Activated naive CD8-positive, alpha-beta T cell treated with anti-CD3 and anti-CD28 coated beads, Interleukin-2, amount 10 ng/mL, durations not matched to agents 7 days and 5 days (primary cell): ENCODE results near the gene SLC7A4. TPM values are rescaled to one million over a fixed set of nuclear protein-coding genes. Genes with fewer than 3 reads are reported as not detected.
"Not testable (repeated sequence)": the region's sequence is repeated elsewhere in the genome, so short reads cannot be mapped to it uniquely, and the experiment has no call there.

Source experiments
- ATAC-seq: fragments of 150-1000 bp; cut with Tn5 transposase; one replicate; pipeline ENCODE4 v1.10.0; 2021; ENCODE audit warnings: low read depth, moderate library complexity
- POLR2A ChIA-PET: fragments of 350-600 bp; sonication (Branson Sonifier 250); formaldehyde crosslinking; loops from one replicate; lab custom pipeline; 2021; ENCODE audit warnings: antibody characterized with exemption; lab: Charles Lee
- DNase-seq: peaks from one replicate; pipeline ENCODE4 v3.0.0; 2021
- H3K27ac Mint-ChIP-seq: one replicate; pipeline ENCODE4 v1.8.0; 2022; ENCODE audit warnings: mild to moderate bottlenecking, mixed read lengths
- H3K27me3 Mint-ChIP-seq: one replicate; pipeline ENCODE4 v1.8.0; 2022; ENCODE audit warnings: mild to moderate bottlenecking, moderate library complexity, mixed read lengths
- H3K36me3 Mint-ChIP-seq: one replicate; pipeline ENCODE4 v1.8.0; 2021; ENCODE audit warnings: mild to moderate bottlenecking, mixed read lengths
- H3K4me1 Mint-ChIP-seq: one replicate; pipeline ENCODE4 v1.8.0; 2021; ENCODE audit warnings: mixed read lengths
- H3K4me3 Mint-ChIP-seq: one replicate; pipeline ENCODE4 v1.8.0; 2022; ENCODE audit warnings: mild to moderate bottlenecking, moderate library complexity, mixed read lengths
- H3K9me3 Mint-ChIP-seq: one replicate; pipeline ENCODE4 v1.8.0; 2021; ENCODE audit warnings: mixed read lengths
- total RNA-seq, 2 experiments: library from RNA; stranded (reverse); gene quantifications; one replicate each; pipeline ENCODE4 v1.2.3, GENCODE V29; 2021

SLC7A4 gene
- total RNA-seq, 2 experiments from 2014 or later, result 0.79 to 1.2 TPM

GRCh38 chr22:21014726-21015465 lies 17.5 kb downstream of the SLC7A4 start, which contains the start of gene P2RX6:
Gene P2RX6, plus strand, starts transcription at chr22:21015165. Its CDS starts 10 bp downstream, at chr22:21015175.
- POLR2A ChIA-PET, result interaction anchor here (0.9 kb wide), 2 partner anchors 9 to 13 kb away, joined by 3 read pairs; partner anchors contain the start of gene THAP7
- peak within 1 kb of the TSS; percentile 66 for H3K27ac Mint-ChIP-seq
- H3K4me3 Mint-ChIP-seq, result peak within 1 kb of the TSS; percentile 83

GRCh38 chr22:21014202-21014725 lies 18.1 kb downstream of the SLC7A4 start:
- peak overlapping the region; percentile 83 for H3K4me3 Mint-ChIP-seq

More at GRCh38 chr22:21014726-21015465, 17.5 kb downstream of the SLC7A4 start, which contains the start of gene P2RX6:
- no peaks in the 10 kb centered on the region for H3K36me3 Mint-ChIP-seq
- H3K4me1 Mint-ChIP-seq, result peaks cover 11% of the 10 kb centered on the region
- H3K27me3 Mint-ChIP-seq, result peaks cover 3% of the 10 kb centered on the region
- DNase-seq (peak; percentile 29), ATAC-seq (no peak)
- no peaks in the 10 kb centered on the region for H3K9me3 Mint-ChIP-seq

GRCh38 chr22:21013657-21014201 lies 18.6 kb downstream of the SLC7A4 start:
- peak overlapping the region; percentile 66 for H3K27ac Mint-ChIP-seq
- H3K4me3 Mint-ChIP-seq, result peak overlapping the region; percentile 83
- peaks cover 3% of the 10 kb centered on the region for H3K27me3 Mint-ChIP-seq
- no peaks in the 10 kb centered on the region for H3K36me3 Mint-ChIP-seq
- POLR2A ChIA-PET, result interaction anchor here (0.9 to 2.3 kb wide), 2 partner anchors 10 to 11 kb away, joined by 3 to 16 read pairs; partner anchors contain the start of gene THAP7
- no peaks in the 10 kb centered on the region for H3K9me3 Mint-ChIP-seq
- ATAC-seq, result no peak
- H3K4me1 Mint-ChIP-seq, result peaks cover 11% of the 10 kb centered on the region
- no peak for DNase-seq

More at GRCh38 chr22:21014202-21014725, 18.1 kb downstream of the SLC7A4 start:
- peak overlapping the region; percentile 66 for H3K27ac Mint-ChIP-seq
- no peaks in the 10 kb centered on the region for H3K9me3 Mint-ChIP-seq
- H3K36me3 Mint-ChIP-seq, result no peaks in the 10 kb centered on the region
- peak; percentile 87 for DNase-seq
- peaks cover 3% of the 10 kb centered on the region for H3K27me3 Mint-ChIP-seq
- POLR2A ChIA-PET, result interaction anchor here (0.9 to 2.3 kb wide), 3 partner anchors 9 to 12 kb away, joined by 3 to 16 read pairs (median 3); partner anchors contain the start of gene THAP7
- ATAC-seq, result peak; percentile 90
- peaks cover 11% of the 10 kb centered on the region for H3K4me1 Mint-ChIP-seq

GRCh38 chr22:21012446-21013407 lies 19.6 kb downstream of the SLC7A4 start:
- Mint-ChIP-seq H3K27me3 (peaks cover 3% of the 10 kb centered on the region), H3K4me3 (no peak overlapping the region), H3K36me3 (no peaks in the 10 kb centered on the region), H3K4me1 (peaks cover 11% of the 10 kb centered on the region), H3K27ac (no peak overlapping the region), H3K9me3 (no peaks in the 10 kb centered on the region)
- POLR2A ChIA-PET, result interaction anchor here (0.6 to 2.3 kb wide), 2 partner anchors 8 to 10 kb away, joined by 7 to 16 read pairs; partner anchors contain the start of gene THAP7
- DNase-seq, result no peak
- ATAC-seq, result no peak

GRCh38 chr22:21010426-21011113 lies 21.8 kb downstream of the SLC7A4 start:
- H3K4me1 Mint-ChIP-seq, result peaks cover 11% of the 10 kb centered on the region
- peaks cover 3% of the 10 kb centered on the region for H3K27me3 Mint-ChIP-seq
- POLR2A ChIA-PET, result no interaction called here
- H3K4me3 Mint-ChIP-seq, result no peak overlapping the region
- H3K36me3 Mint-ChIP-seq, result no peaks in the 10 kb centered on the region
- DNase-seq (no peak), ATAC-seq (no peak)
- no peak overlapping the region for H3K27ac Mint-ChIP-seq
- no peaks in the 10 kb centered on the region for H3K9me3 Mint-ChIP-seq

- Mint-ChIP-seq H3K4me1 (peaks cover 8% of the 10 kb centered on the region), H3K27ac (no peak overlapping the region), H3K9me3 (no peaks in the 10 kb centered on the region), H3K4me3 (no peak overlapping the region), H3K36me3 (no peaks in the 10 kb centered on the region), H3K27me3 (no peaks in the 10 kb centered on the region)
- DNase-seq (peak; percentile 44), ATAC-seq (no peak)
- POLR2A ChIA-PET, result no interaction called here
Measured at GRCh38 chr22:21009638-21010425, 22.5 kb downstream of the SLC7A4 start.

- H3K27me3 Mint-ChIP-seq, H3K4me3 Mint-ChIP-seq, H3K36me3 Mint-ChIP-seq, DNase-seq, H3K4me1 Mint-ChIP-seq, H3K27ac Mint-ChIP-seq, ATAC-seq, POLR2A ChIA-PET, H3K9me3 Mint-ChIP-seq: not testable (repeated sequence)
Measured at GRCh38 chr22:21009208-21009607, 23.2 kb downstream of the SLC7A4 start.

GRCh38 chr22:21003782-21004181 lies 28.6 kb downstream of the SLC7A4 start:
- Mint-ChIP-seq H3K9me3 (no peaks in the 10 kb centered on the region), H3K4me1 (peaks cover 17% of the 10 kb centered on the region), H3K27me3 (no peaks in the 10 kb centered on the region), H3K4me3 (peak overlapping the region; percentile 96), H3K27ac (no peak overlapping the region), H3K36me3 (peaks cover 4% of the 10 kb centered on the region)
- POLR2A ChIA-PET, result interaction anchor here (0.6 to 2.7 kb wide), 4 partner anchors 9 to 22 kb away, joined by 3 to 18 read pairs (median 10); partner anchors contain the start of gene LZTR1
- no peak for ATAC-seq
- no peak for DNase-seq

- POLR2A ChIA-PET, result interaction anchor here (0.9 to 2.7 kb wide), 6 partner anchors 11 to 31 kb away, joined by 3 to 18 read pairs (median 4); partner anchors contain the start of genes LZTR1, P2RX6 and SLC7A4
- Mint-ChIP-seq H3K27me3 (no peaks in the 10 kb centered on the region), H3K4me3 (peak within 1 kb of the TSS; percentile 96), H3K36me3 (peaks cover 4% of the 10 kb centered on the region), H3K9me3 (no peaks in the 10 kb centered on the region), H3K4me1 (peaks cover 18% of the 10 kb centered on the region), H3K27ac (peak within 1 kb of the TSS; percentile 99)
- DNase-seq (peak; percentile 98), ATAC-seq (peak; percentile 90)
Measured at GRCh38 chr22:21001601-21002325, 30.6 kb downstream of the SLC7A4 start, which contains the start of gene THAP7. Gene THAP7, minus strand, starts transcription at chr22:21002118. Its CDS starts 207 bp downstream, at chr22:21001911.

- peaks cover 4% of the 10 kb centered on the region for H3K36me3 Mint-ChIP-seq
- H3K4me3 Mint-ChIP-seq, result peak overlapping the region; percentile 96
- no peaks in the 10 kb centered on the region for H3K9me3 Mint-ChIP-seq
- peaks cover 18% of the 10 kb centered on the region for H3K4me1 Mint-ChIP-seq
- no peak for DNase-seq
- peak overlapping the region; percentile 99 for H3K27ac Mint-ChIP-seq
- no peaks in the 10 kb centered on the region for H3K27me3 Mint-ChIP-seq
- POLR2A ChIA-PET, result interaction anchor here (1.2 to 3.4 kb wide), 3 partner anchors 11 to 19 kb away, joined by 3 to 23 read pairs (median 16); partner anchors contain the start of gene LZTR1
- ATAC-seq, result no peak
Measured at GRCh38 chr22:21000987-21001600, 31.3 kb downstream of the SLC7A4 start.
